SHP77 (cell line): ENCODE data around the gene THAP2.

ENCODE experiments used
- DNase-seq, 2 experiments: peaks; one replicate each; lab custom pipeline; 2025; lab: John Stamatoyannopoulos, UW

The THAP2 gene

DNA sequence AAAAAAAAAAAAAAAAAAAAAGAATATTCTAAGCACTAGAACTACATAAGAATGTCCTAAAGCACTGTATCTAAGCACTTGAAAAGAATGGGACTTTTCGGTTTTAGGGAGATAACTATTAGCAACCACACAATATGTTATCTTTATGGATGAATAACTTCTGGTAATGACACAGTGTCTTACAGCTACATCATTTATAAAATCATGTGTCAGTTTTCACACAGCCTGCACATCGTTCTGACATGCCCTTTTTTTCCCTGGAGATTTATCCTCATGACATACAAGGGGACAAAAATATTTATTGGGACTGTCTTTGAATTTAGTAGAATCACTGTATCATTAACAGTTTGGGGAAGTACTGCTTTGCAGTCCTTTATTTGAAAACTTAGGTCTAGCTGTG lies 39.1 kb downstream of the THAP2 start:
- no peak for DNase-seq

- DNase-seq: no peak
Measured at GRCh38 chr12:71704920-71705319, 40.8 kb downstream of the THAP2 start.

DNA sequence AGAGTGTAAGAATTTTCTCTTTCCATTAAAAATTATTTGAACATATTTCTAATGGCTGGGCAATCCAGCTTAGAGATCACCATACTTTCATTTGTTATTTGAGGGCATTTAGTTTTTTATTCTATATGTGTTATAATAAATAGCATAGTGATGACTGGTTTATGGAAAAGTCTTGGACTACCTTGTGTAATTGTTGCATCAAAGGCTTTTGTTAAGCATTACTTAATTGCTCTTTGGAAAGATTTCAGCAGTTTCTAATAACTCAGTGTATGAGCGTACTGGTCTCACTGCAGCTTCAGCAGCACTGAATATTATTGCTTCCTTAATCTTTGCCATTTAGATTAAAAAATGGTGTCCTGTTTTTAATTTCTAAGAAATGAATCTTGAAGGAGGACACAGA lies 44.6 kb downstream of the THAP2 start:
- DNase-seq: no peak

DNA sequence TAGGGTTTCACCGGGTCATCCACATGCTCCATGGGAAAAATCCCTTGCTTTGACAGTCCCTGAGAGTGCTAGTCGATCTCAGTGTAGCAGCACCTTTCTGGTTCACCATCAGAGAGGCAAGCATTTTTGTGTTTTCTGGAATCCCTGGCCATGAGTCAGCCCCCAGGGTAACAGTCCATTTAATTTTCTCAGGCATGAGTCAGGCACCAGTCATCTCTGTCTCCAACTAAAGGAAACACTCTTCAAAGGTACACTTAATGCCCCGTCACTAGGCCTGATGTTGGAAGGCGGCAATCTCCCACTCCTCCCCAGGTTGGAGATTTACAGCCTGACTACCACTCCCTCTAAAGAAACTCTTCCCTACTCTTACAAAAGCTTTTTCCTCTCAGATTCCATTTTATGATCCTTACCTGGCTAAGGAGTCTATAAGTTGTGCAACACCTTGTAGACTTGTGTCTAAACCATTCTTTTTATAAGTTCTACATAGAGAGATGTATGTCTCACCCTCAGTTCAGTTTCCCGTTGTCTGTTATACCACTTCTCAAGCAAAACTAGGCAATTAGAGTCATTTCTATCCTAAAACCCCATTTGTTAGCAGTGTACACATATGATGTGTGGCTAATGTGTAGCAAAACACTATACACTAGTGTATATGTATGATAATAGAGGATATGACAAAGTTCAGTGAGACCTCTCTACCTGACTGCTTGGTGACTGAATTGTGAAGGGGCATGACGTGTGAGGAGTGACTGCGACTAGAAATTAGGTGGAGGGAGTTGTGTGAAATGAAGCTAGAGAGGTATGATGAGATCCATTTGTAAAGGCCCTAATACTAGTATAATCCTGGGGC lies 46.4 kb downstream of the THAP2 start:
- DNase-seq: no peak

GRCh38 chr12:71718611-71719010 lies 54.5 kb downstream of the THAP2 start:
- no peak for DNase-seq

DNA sequence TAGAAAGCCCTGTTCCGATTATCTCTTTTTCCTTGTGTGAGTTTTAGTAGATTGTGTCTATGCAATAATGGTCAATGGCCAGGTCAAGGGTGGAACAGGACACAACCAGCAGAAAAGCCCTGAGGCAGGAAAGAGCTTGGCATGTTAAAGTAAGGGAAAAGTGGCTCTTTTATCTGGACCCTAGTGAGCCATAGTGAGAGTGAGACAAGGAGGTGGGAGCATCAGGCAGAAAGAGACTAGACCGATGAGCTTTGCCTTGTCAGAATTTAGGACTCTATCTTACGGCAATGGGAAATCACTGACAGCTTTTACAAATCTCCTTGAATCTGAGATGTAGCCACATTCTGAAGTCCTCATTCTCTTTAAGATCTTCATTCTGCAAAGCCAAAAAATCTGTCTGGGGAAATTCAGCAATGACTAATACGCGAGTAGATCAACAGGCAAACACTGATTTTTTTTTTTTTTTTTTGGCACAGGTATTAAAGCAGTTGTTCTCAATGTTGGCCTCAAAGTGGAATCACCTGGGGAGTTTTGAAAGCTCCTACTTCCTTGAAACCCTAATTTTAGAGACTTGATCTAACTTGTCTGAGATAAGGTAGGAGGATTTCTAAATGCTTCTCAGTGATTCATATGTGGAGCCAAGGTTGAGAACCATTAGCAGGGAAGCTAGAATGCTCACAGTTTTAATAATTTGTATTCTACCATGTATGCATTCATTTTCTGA lies 55.7 kb downstream of the THAP2 start:
- no peak for DNase-seq

DNA sequence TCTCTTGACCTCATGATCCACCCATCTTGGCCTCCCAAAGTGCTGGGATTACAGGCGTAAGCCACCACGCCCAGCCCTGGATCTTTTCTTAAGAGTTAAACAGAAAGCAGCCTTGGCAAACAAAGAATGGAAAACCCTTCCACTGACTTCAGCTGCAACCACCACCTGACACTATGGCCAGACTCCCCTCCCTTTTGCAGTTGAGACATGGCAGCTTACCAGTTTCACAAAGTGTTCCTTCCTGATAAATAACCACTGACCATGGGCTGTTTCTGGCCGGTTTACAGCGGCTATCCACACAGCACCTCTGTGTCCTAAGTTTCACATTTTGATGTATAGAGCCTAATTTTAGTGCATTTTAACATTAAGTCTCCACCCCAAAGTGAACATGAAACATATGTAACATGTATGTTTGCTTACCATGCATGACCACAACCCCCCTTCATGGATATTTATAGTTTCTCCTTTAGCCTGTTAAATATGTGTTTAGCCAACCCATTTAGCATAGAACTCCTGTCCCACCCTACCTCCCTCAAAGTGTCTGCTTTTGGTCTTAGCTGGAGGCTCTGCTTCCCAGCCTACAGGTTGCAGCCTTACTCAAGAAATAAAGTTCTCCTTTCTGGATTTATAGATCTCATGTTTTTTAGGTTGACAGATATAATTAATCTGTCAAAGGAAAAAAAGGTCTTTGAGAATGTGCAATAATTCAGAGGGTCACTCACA lies 57.8 kb downstream of the THAP2 start:
- DNase-seq: no peak

DNA sequence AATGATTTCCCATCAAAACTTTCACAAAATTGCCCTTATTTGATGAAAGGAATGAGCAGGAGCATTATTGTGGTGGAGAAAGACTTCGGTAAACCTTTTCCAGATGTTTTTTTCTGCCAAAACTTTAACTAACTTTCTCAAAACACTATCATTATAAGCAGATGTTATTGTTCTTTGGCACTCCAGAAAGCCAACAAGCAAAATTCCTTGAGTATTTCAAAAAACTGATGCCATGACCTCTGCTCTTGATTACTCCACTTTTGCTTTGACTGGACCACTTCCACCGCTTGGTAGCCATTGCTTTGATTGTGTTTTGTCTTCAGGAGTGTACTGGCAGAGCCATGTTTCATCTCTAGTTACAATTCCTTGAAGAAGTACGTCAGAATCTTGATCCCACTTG lies 60.9 kb downstream of the THAP2 start:
- no peak for DNase-seq

DNA sequence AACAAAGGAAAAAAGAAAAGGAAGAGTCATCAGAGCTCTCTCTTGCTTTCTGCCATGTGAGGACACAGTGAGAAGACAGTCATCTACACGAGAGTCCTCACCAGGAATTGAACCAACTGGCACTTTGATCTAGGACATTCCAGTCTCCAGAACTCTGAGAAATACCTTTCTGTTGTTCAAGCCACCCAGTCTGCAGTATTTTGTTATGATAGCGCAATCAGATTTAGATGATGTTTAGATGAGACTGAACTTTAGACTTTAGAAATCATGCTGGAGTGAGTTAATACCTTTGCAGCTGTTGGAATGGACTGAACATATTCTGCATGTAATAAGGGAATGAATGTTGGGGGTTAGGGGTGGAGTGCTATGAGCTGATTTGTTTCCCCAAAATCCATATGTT lies 62.4 kb downstream of the THAP2 start:
- DNase-seq: no peak

- DNase-seq: no peak
Measured at GRCh38 chr12:71727958-71728357, 63.9 kb downstream of the THAP2 start.
